ENCODE results near the gene PIAS4.

GRCh38 chr19:4069331-4069959 is 61.9 kb downstream of the PIAS4 start:
- TF ChIP-seq CREM (CRISPR knock-in tag; IDR thresholded peaks at IDR 0.05) (no peak), CTCF (IDR thresholded peaks at IDR 0.05) (no peak), MAX (CRISPR knock-in tag; IDR thresholded peaks at IDR 0.05) (no peak), IRF1 (CRISPR knock-in tag; IDR thresholded peaks at IDR 0.05) (no peak), ZNF263 (CRISPR knock-in tag; IDR thresholded peaks at IDR 0.05; ENCODE audit: low read depth) (no peak), ETV6 (CRISPR knock-in tag; IDR thresholded peaks at IDR 0.05) (no peak), USF2 (CRISPR knock-in tag; IDR thresholded peaks at IDR 0.05) (no peak), USF1 (CRISPR knock-in tag; IDR thresholded peaks at IDR 0.05) (no peak)

All from WTC11 (cell line).